Mesodermal cell (in vitro differentiated cells): ENCODE data around the gene MYBBP1A.

Experiments
- H3K27ac ChIP-seq: 2 replicates; pipeline ENCODE4 v1.7.0; 2013; ENCODE audit warnings: mild to moderate bottlenecking, low read depth, low read length, moderate library complexity; ENCODE audit not compliant: severe bottlenecking
- H3K36me3 ChIP-seq: 2 replicates; pipeline ENCODE4 v1.7.1; 2013; ENCODE audit warnings: mild to moderate bottlenecking, low read length, moderate library complexity; ENCODE audit not compliant: control insufficient read depth, insufficient read depth
- H3K4me1 ChIP-seq: one replicate; pipeline ENCODE4 v1.7.1; 2013; ENCODE audit warnings: mild to moderate bottlenecking, low read length; ENCODE audit not compliant: insufficient read depth, control insufficient read depth, poor library complexity, severe bottlenecking
- H3K4me3 ChIP-seq: 2 replicates; pipeline ENCODE4 v1.7.0; 2013; ENCODE audit warnings: low read length, control low read depth, mild to moderate bottlenecking; ENCODE audit not compliant: insufficient read depth, poor library complexity, severe bottlenecking; ENCODE audit errors: extremely low read depth
- H3K9me3 ChIP-seq: 2 replicates; pipeline ENCODE4 v1.7.1; 2013; ENCODE audit warnings: mild to moderate bottlenecking, low read length, moderate library complexity; ENCODE audit not compliant: control insufficient read depth
- WGBS, 2 experiments: methylation state at CpG; one replicate each; pipeline ENCODE4 v1.1.5; 2013; ENCODE audit warnings: missing lambda C conversion rate in 2 of 2; ENCODE audit not compliant: insufficient coverage in 2 of 2; 5-methylcytosine and 5-hydroxymethylcytosine counted together

MYBBP1A gene

GRCh38 chr17:4534928-4535666 is 20.1 kb downstream of the MYBBP1A start:
- 83 to 90% methylated on average over 20 to 27 of the region's 27 CpGs for WGBS, 2 experiments
- peaks cover 9% of the 10 kb centered on the region for H3K4me1 ChIP-seq
- no peak overlapping the region for H3K27ac ChIP-seq
- H3K4me3 ChIP-seq, result no peak overlapping the region
- no peaks in the 10 kb centered on the region for H3K9me3 ChIP-seq
- H3K36me3 ChIP-seq, result peaks cover 30% of the 10 kb centered on the region

- 91 to 94% methylated on average over 12 to 14 of the region's 17 CpGs for WGBS, 2 experiments
- Histone ChIP-seq H3K4me1 (peaks cover 9% of the 10 kb centered on the region), H3K9me3 (no peaks in the 10 kb centered on the region), H3K27ac (no peak overlapping the region), H3K4me3 (no peak overlapping the region), H3K36me3 (peaks cover 25% of the 10 kb centered on the region)
These were observed 20.7 kb downstream of the MYBBP1A start for GRCh38 chr17:4534515-4534914.

- Histone ChIP-seq H3K27ac (no peak overlapping the region), H3K9me3 (no peaks in the 10 kb centered on the region), H3K4me1 (peaks cover 9% of the 10 kb centered on the region), H3K36me3 (peaks cover 18% of the 10 kb centered on the region), H3K4me3 (no peak overlapping the region)
- 82% methylated on average over 13 to 22 of the region's 23 CpGs for WGBS, 2 experiments
These were observed 21.4 kb downstream of the MYBBP1A start for GRCh38 chr17:4533523-4534504.

- Histone ChIP-seq H3K4me1 (peaks cover 9% of the 10 kb centered on the region), H3K4me3 (no peak overlapping the region), H3K27ac (no peak overlapping the region), H3K36me3 (peaks cover 10% of the 10 kb centered on the region), H3K9me3 (no peaks in the 10 kb centered on the region)
- WGBS, 2 experiments, result 90 to 94% methylated on average over 33 of the region's 33 CpGs
These were observed 22.2 kb downstream of the MYBBP1A start for GRCh38 chr17:4532860-4533522.

- no peak overlapping the region for H3K4me3 ChIP-seq
- H3K27ac ChIP-seq, result no peak overlapping the region
- WGBS, 2 experiments, result 86 to 91% methylated on average over 10 to 17 of the region's 17 CpGs
- peaks cover 9% of the 10 kb centered on the region for H3K4me1 ChIP-seq
- H3K9me3 ChIP-seq, result no peaks in the 10 kb centered on the region
- peaks cover 2% of the 10 kb centered on the region for H3K36me3 ChIP-seq
These were observed 23.0 kb downstream of the MYBBP1A start for GRCh38 chr17:4531988-4532736.

GRCh38 chr17:4530799-4531730 is 24.1 kb downstream of the MYBBP1A start:
- no peaks in the 10 kb centered on the region for H3K36me3 ChIP-seq
- 62 to 82% methylated on average over 23 to 29 of the region's 30 CpGs for WGBS, 2 experiments
- H3K9me3 ChIP-seq, result no peaks in the 10 kb centered on the region

GRCh38 chr17:4529533-4530152 is 25.5 kb downstream of the MYBBP1A start:
- Histone ChIP-seq H3K4me1 (peaks cover 5% of the 10 kb centered on the region), H3K27ac (no peak overlapping the region), H3K4me3 (no peak overlapping the region), H3K36me3 (no peaks in the 10 kb centered on the region), H3K9me3 (no peaks in the 10 kb centered on the region)
- 77 to 79% methylated on average over 9 to 12 of the region's 13 CpGs for WGBS, 2 experiments

More at GRCh38 chr17:4530799-4531730, 24.1 kb downstream of the MYBBP1A start:
- peaks cover 5% of the 10 kb centered on the region for H3K4me1 ChIP-seq
- no peak overlapping the region for H3K4me3 ChIP-seq
- H3K27ac ChIP-seq, result peak overlapping the region; percentile 36

GRCh38 chr17:4527566-4528125 is 27.5 kb downstream of the MYBBP1A start:
- Histone ChIP-seq H3K4me3 (no peak overlapping the region), H3K4me1 (peaks cover 5% of the 10 kb centered on the region), H3K9me3 (no peaks in the 10 kb centered on the region), H3K36me3 (no peaks in the 10 kb centered on the region), H3K27ac (no peak overlapping the region)
- 29 to 37% methylated on average over 4 to 8 of the region's 12 CpGs for WGBS, 2 experiments

- Histone ChIP-seq H3K36me3 (no peaks in the 10 kb centered on the region), H3K4me3 (no peak overlapping the region), H3K27ac (no peak overlapping the region), H3K4me1 (peaks cover 5% of the 10 kb centered on the region), H3K9me3 (no peaks in the 10 kb centered on the region)
- WGBS, 2 experiments, result 80% methylated on average over 1 of the region's 1 CpG; no CpG with 5 or more reads in 1 of the 2 experiments
These were observed 28.1 kb downstream of the MYBBP1A start for GRCh38 chr17:4527134-4527533.
